B cell (primary cell): ENCODE data around the gene F2R. TPM values are rescaled to one million over a fixed set of nuclear protein-coding genes. Genes with fewer than 3 reads are reported as not detected.

Experiments
- ATAC-seq: fragments of 200-7000 bp; cut with Tn5 transposase; one replicate; pipeline ENCODE4 v1.10.0; 2021; ENCODE audit warnings: low read depth, mild to moderate bottlenecking, moderate number of reproducible peaks, moderate library complexity
- CTCF ChIA-PET: fragments of 350-600 bp; sonication (Branson Sonifier 250); formaldehyde crosslinking; loops from one replicate; lab custom pipeline; 2021; ENCODE audit warnings: antibody characterized with exemption, inconsistent platforms; lab: Charles Lee
- POLR2A ChIA-PET: fragments of 350-600 bp; sonication (Branson Sonifier 250); formaldehyde crosslinking; loops from one replicate; lab custom pipeline; 2021; ENCODE audit warnings: antibody characterized with exemption; lab: Charles Lee
- DNase-seq: peaks from one replicate; pipeline ENCODE4 v3.0.0; 2013
- H2AFZ ChIP-seq: 2 replicates; pipeline ENCODE4 v1.6.1; 2012; ENCODE audit warnings: mild to moderate bottlenecking, low read depth, low read length; ENCODE audit not compliant: insufficient read depth, poor library complexity, severe bottlenecking
- H3K27ac ChIP-seq, 2 donors: 1 replicate in 1 of 2; 2 replicates in 1 of 2; pipeline ENCODE4 v1.5.1; 2012 to 2013; ENCODE audit warnings: low read length in 2 of 2, mild to moderate bottlenecking in 2 of 2, moderate library complexity in 1 of 2
- H3K27me3 ChIP-seq, 4 experiments: fragments of 200-600 bp in 1 of 4; sonication (generic) in 1 of 4; replicated peaks in 1 of 4; 1 replicate in 2 of 4; 2 replicates in 2 of 4; pipeline versions ENCODE4 v1.6.1 to v1.7.0; 2013 to 2016; ENCODE audit warnings: low read length in 3 of 4, mild to moderate bottlenecking in 2 of 4, mixed read lengths in 1 of 4, moderate library complexity in 1 of 4; ENCODE audit not compliant: insufficient read depth in 4 of 4, control insufficient read depth in 3 of 4; ENCODE audit errors: control extremely low read depth in 1 of 4
- H3K36me3 ChIP-seq, 2 experiments: replicated peaks in 1 of 2; 1 replicate in 1 of 2; 2 replicates in 1 of 2; pipeline versions ENCODE4 v1.6.1 to v1.7.1; 2013; ENCODE audit warnings: low read length in 1 of 2; ENCODE audit not compliant: insufficient read depth in 2 of 2, control insufficient read depth in 1 of 2; ENCODE audit errors: control extremely low read depth in 1 of 2, extremely low read depth in 1 of 2
- H3K4me1 ChIP-seq, 2 donors: fragments of 200-600 bp in 1 of 2; sonication (generic) in 1 of 2; 1 replicate in 1 of 2; 2 replicates in 1 of 2; pipeline versions ENCODE4 v1.5.1 to v1.6.1; 2013 to 2017; ENCODE audit warnings: low read length in 2 of 2; ENCODE audit not compliant: control insufficient read depth in 2 of 2, insufficient read depth in 2 of 2
- H3K4me2 ChIP-seq: replicated peaks from 2 replicates; pipeline ENCODE3; 2012; ENCODE audit warnings: mild to moderate bottlenecking, low read depth, low read length; ENCODE audit not compliant: poor library complexity, severe bottlenecking
- H3K4me3 ChIP-seq, 5 experiments: fragments of 200-600 bp in 1 of 5; sonication (generic) in 1 of 5; 1 replicate in 3 of 5; 2 replicates in 2 of 5; pipeline versions ENCODE4 v1.5.1 to v1.7.0; 2011 to 2016; ENCODE audit warnings: low read length in 4 of 5, mild to moderate bottlenecking in 4 of 5, low read depth in 2 of 5, control low read depth in 1 of 5, moderate library complexity in 1 of 5; ENCODE audit not compliant: insufficient read depth in 1 of 5; ENCODE audit errors: control extremely low read depth in 1 of 5, extremely low read depth in 1 of 5
- H3K79me2 ChIP-seq: fragments of 200-600 bp; sonication (generic); one replicate; pipeline ENCODE4 v1.6.0; 2016; ENCODE audit warnings: low read length; ENCODE audit not compliant: control insufficient read depth, insufficient read depth
- H3K9ac ChIP-seq: fragments of 200-600 bp; sonication (generic); 2 replicates; pipeline ENCODE4 v1.6.1; 2017; ENCODE audit warnings: mild to moderate bottlenecking, low read length, moderate library complexity
- H3K9me3 ChIP-seq, 3 donors: one replicate each; pipeline versions ENCODE4 v1.6.1 to v1.7.1; 2013; ENCODE audit warnings: low read length in 2 of 3; ENCODE audit not compliant: control insufficient read depth in 2 of 3, insufficient read depth in 1 of 3; ENCODE audit errors: control extremely low read depth in 1 of 3
- H4K20me1 ChIP-seq: 2 replicates; pipeline ENCODE4 v1.6.0; 2012; ENCODE audit warnings: mild to moderate bottlenecking, low read length; ENCODE audit not compliant: insufficient read depth, control insufficient read depth, poor library complexity, severe bottlenecking
- H3K27ac Mint-ChIP-seq: one replicate; pipeline ENCODE4 v1.8.0; 2021; ENCODE audit warnings: mixed read lengths
- H3K27me3 Mint-ChIP-seq: one replicate; pipeline ENCODE4 v1.8.0; 2021; ENCODE audit warnings: mixed read lengths
- H3K4me1 Mint-ChIP-seq: one replicate; pipeline ENCODE4 v1.8.0; 2021; ENCODE audit warnings: mixed read lengths
- H3K4me3 Mint-ChIP-seq: one replicate; pipeline ENCODE4 v1.8.0; 2021; ENCODE audit warnings: mixed read lengths
- H3K9me3 Mint-ChIP-seq: one replicate; pipeline ENCODE4 v1.8.0; 2022; ENCODE audit warnings: mixed read lengths; ENCODE audit not compliant: insufficient read depth
- EZH2 ChIP-seq: IDR thresholded peaks from 2 replicates; pipeline ENCODE4 v1.6.1; 2012; ENCODE audit warnings: borderline replicate concordance, low read depth, mild to moderate bottlenecking, moderate library complexity, low read length; ENCODE audit not compliant: insufficient read depth, poor library complexity, severe bottlenecking
- WGBS: methylation state at CpG from one replicate; pipeline ENCODE4 v1.1.5; 2013; ENCODE audit warnings: missing lambda C conversion rate; ENCODE audit not compliant: insufficient coverage; 5-methylcytosine and 5-hydroxymethylcytosine counted together
- intact Hi-C: fragments of 100-400 bp; cut with micrococcal nuclease; formaldehyde crosslinking; loops from one replicate; pipeline ENCODE4 v1.10.0; 2022
- polyA plus RNA-seq: library from polyadenylated mRNA; depleted of rRNA; stranded (reverse); fragments of >200 nt; gene quantifications from 2 replicates; pipeline ENCODE4 v1.2.3, GENCODE V29; 2012
- total RNA-seq, 2 donors: library from RNA; stranded (reverse); fragments of 120-200 nt in 1 of 2; gene quantifications; 1 replicate in 1 of 2; 2 replicates in 1 of 2; pipeline versions ENCODE4 v1.2.3 to v1.2.4, GENCODE V29; 2013 to 2022
- TF ChIP-seq, protein P1 (sequence below): fragments of 200-600 bp; IDR thresholded peaks from one replicate; pipeline ENCODE4 v1.8.0; 2022; ENCODE audit warnings: antibody characterized with exemption, mild to moderate bottlenecking

Gene F2R
- total and polyA plus RNA-seq, 2 donors (not counting 1 experiment from before 2014, with no cell fraction given): 0.25 to 1.4 TPM

DNA sequence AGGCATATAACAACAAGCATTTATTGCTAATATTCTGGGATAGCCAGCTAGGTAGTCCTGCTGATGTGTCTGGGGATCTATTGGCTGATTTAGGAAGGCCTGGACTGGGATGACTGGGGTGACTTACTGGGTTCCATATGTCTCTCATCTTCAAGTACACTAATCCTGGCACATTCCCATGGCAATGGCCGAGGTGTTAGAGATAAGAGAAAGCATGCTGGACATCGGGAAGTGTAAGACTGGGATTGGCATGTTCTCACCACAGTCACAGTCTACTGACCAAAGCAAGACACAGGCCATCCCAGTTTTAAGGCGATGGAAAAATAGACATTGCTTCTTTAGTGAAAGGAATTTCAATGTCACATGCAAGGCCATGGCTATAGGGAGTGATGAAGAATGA lies 29.7 kb downstream of the F2R start:
- H3K9me3 ChIP-seq: no peaks in the 10 kb centered on the region
- H3K4me2 ChIP-seq: no peak overlapping the region
- intact Hi-C loops: no loop called here
- no peak for DNase-seq
- CTCF ChIA-PET: no interaction called here
- H3K4me3 ChIP-seq: no peak overlapping the region
- H3K27ac ChIP-seq: no peak overlapping the region
- no peak overlapping the region for H3K4me3 Mint-ChIP-seq
- no peaks in the 10 kb centered on the region for H3K4me1 ChIP-seq
- POLR2A ChIA-PET: no interaction called here
- no peaks in the 10 kb centered on the region for H3K4me1 Mint-ChIP-seq
- no peaks in the 10 kb centered on the region for H4K20me1 ChIP-seq
- peaks cover 27% of the 10 kb centered on the region for H3K27me3 Mint-ChIP-seq
- WGBS: no CpG with 5 or more reads among the region's 3 CpGs
- H3K27ac Mint-ChIP-seq: no peak overlapping the region
- no peaks in the 10 kb centered on the region for H3K27me3 ChIP-seq
- no peaks in the 10 kb centered on the region for H3K36me3 ChIP-seq
- no peak overlapping the region for H3K9ac ChIP-seq
- ATAC-seq: no peak
- H3K79me2 ChIP-seq: no peaks in the 10 kb centered on the region
- no peak overlapping the region for H2AFZ ChIP-seq
- no peak for TF ChIP-seq EZH2
- TF ChIP-seq, protein P1, sequence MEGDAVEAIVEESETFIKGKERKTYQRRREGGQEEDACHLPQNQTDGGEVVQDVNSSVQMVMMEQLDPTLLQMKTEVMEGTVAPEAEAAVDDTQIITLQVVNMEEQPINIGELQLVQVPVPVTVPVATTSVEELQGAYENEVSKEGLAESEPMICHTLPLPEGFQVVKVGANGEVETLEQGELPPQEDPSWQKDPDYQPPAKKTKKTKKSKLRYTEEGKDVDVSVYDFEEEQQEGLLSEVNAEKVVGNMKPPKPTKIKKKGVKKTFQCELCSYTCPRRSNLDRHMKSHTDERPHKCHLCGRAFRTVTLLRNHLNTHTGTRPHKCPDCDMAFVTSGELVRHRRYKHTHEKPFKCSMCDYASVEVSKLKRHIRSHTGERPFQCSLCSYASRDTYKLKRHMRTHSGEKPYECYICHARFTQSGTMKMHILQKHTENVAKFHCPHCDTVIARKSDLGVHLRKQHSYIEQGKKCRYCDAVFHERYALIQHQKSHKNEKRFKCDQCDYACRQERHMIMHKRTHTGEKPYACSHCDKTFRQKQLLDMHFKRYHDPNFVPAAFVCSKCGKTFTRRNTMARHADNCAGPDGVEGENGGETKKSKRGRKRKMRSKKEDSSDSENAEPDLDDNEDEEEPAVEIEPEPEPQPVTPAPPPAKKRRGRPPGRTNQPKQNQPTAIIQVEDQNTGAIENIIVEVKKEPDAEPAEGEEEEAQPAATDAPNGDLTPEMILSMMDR: no peak
- H3K9me3 Mint-ChIP-seq: no peaks in the 10 kb centered on the region

DNA sequence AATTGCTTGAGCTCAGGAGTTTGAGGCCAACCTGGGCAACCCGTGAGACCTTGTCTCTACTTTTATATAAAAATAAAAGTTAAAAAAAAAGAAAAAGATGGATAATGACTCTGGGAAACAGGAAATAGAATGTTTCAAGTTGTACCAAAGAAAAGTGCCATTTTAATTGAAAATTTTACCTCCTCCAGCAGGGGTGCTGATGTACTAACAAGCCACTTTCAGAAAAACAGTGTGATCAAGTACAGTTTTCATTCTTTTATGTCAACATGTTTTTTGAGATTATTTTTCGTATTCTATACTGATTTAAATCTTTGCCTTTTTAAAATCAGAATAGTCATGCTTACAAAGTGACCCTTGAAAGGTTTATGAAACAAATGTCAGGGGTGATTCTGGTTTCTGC lies 30.8 kb downstream of the F2R start:
- TF ChIP-seq EZH2: no peak
- TF ChIP-seq, protein P1: no peak
- no CpG with 5 or more reads among the region's 2 CpGs for WGBS
- no peak overlapping the region for H3K27ac ChIP-seq
- intact Hi-C loops: no loop called here
- ATAC-seq (no peak), DNase-seq (no peak)
- POLR2A ChIA-PET: no interaction called here
- no peak overlapping the region for H3K27ac Mint-ChIP-seq
- CTCF ChIA-PET: no interaction called here
- no peaks in the 10 kb centered on the region for H3K9me3 ChIP-seq
- no peak overlapping the region for H3K4me3 ChIP-seq
- H3K79me2 ChIP-seq: no peaks in the 10 kb centered on the region
- no peaks in the 10 kb centered on the region for H3K27me3 ChIP-seq
- H3K27me3 Mint-ChIP-seq: peaks cover 27% of the 10 kb centered on the region
- H3K4me3 Mint-ChIP-seq: no peak overlapping the region
- H3K36me3 ChIP-seq: no peaks in the 10 kb centered on the region
- H3K9ac ChIP-seq: no peak overlapping the region
- no peaks in the 10 kb centered on the region for H4K20me1 ChIP-seq
- no peaks in the 10 kb centered on the region for H3K9me3 Mint-ChIP-seq
- no peaks in the 10 kb centered on the region for H3K4me1 ChIP-seq
- H3K4me1 Mint-ChIP-seq: no peaks in the 10 kb centered on the region
- no peak overlapping the region for H3K4me2 ChIP-seq
- H2AFZ ChIP-seq: no peak overlapping the region
